ENCODE data around the gene NAT10. TPM values are rescaled to one million over a fixed set of nuclear protein-coding genes. Genes with fewer than 3 reads are reported as not detected.

The NAT10 gene
- total RNA-seq, 1 donor from 2014 or later = 64.5 TPM

DNA sequence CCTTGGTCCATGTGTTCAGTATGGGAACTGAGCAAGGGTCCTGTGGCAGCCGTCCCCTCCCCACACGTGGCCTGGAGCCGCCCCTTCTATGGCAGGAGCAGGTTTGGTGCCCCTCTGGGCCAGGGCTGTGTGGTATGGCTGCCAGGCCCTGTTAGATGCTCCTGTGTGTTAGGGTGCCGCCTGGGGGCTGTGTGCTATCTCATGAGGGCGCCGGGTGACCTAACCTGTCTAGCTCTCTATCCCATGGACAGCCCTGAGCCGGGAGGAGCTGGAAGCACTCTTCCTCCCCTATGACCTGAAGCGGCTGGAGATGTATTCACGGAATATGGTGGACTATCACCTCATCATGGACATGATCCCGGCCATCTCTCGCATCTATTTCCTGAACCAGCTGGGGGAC, 34.7 kb downstream of the NAT10 start:
- DNase-seq (ENCODE audit: low spot score, unreplicated experiment) = no peak
- Mint-ChIP-seq H3K27me3 (no peaks in the 10 kb centered on the region), H3K27ac (no peak overlapping the region), H3K4me1 (ENCODE audit: low read depth) (no peaks in the 10 kb centered on the region), H3K9me3 (ENCODE audit: low read depth) (no peaks in the 10 kb centered on the region), H3K4me3 (ENCODE audit: low read depth) (no peak overlapping the region), H3K36me3 (ENCODE audit: insufficient read depth) (peaks cover 29% of the 10 kb centered on the region)
- TF ChIP-seq, protein P1, sequence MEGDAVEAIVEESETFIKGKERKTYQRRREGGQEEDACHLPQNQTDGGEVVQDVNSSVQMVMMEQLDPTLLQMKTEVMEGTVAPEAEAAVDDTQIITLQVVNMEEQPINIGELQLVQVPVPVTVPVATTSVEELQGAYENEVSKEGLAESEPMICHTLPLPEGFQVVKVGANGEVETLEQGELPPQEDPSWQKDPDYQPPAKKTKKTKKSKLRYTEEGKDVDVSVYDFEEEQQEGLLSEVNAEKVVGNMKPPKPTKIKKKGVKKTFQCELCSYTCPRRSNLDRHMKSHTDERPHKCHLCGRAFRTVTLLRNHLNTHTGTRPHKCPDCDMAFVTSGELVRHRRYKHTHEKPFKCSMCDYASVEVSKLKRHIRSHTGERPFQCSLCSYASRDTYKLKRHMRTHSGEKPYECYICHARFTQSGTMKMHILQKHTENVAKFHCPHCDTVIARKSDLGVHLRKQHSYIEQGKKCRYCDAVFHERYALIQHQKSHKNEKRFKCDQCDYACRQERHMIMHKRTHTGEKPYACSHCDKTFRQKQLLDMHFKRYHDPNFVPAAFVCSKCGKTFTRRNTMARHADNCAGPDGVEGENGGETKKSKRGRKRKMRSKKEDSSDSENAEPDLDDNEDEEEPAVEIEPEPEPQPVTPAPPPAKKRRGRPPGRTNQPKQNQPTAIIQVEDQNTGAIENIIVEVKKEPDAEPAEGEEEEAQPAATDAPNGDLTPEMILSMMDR (IDR thresholded peaks at IDR 0.05; ENCODE audit: unreplicated experiment) = no peak

DNA sequence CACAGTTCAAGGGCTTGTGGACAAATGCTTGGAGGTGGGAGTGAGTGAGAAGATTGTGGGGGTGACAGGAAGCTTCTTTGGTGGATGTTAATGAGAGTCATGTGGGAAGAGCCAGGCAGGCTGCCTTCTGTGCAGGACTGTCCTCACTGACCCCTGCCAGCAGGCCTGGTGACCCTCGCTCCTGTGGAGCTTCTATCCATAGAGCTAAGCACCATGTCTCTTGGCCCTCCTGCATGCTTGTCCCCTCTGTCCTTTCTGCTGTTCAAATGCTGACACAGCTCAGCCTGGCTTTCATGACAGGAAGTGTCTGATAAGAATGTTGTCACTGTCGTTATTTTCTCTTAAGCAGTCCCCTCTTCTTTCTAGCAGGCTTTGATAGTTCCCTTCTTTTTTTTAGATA, 37.6 kb downstream of the NAT10 start:
- TF ChIP-seq, protein P1 (IDR thresholded peaks at IDR 0.05; ENCODE audit: unreplicated experiment) = no peak
- H3K36me3 Mint-ChIP-seq (ENCODE audit: insufficient read depth) = peaks cover 30% of the 10 kb centered on the region
- H3K4me1 Mint-ChIP-seq (ENCODE audit: low read depth) = no peaks in the 10 kb centered on the region
- DNase-seq (ENCODE audit: low spot score, unreplicated experiment) = no peak
- no peaks in the 10 kb centered on the region for H3K27me3 Mint-ChIP-seq
- no peak overlapping the region for H3K27ac Mint-ChIP-seq
- no peaks in the 10 kb centered on the region for H3K9me3 Mint-ChIP-seq (ENCODE audit: low read depth)
- H3K4me3 Mint-ChIP-seq (ENCODE audit: low read depth) = no peak overlapping the region

DNA sequence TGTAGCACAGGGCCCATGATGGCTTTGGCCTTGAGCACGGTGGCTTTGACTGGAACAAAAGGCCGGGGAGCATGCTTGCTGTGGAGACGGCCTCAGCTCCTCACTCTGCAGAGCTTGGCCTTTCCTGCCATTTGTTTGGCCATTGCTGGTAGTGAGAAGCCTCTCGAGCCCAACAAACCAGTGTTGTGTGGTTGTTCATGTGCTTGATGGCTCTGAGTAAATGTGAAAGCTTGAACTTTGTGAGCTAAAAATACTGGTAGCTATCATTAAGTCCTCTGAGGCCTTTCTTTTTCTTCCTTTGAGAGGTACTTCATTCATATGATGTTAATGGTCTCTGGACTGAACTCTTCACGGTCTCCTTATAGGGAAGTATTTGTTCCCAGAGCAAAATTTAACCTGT, 39.6 kb downstream of the NAT10 start:
- TF ChIP-seq, protein P1 (IDR thresholded peaks at IDR 0.05; ENCODE audit: unreplicated experiment) = no peak

DNA sequence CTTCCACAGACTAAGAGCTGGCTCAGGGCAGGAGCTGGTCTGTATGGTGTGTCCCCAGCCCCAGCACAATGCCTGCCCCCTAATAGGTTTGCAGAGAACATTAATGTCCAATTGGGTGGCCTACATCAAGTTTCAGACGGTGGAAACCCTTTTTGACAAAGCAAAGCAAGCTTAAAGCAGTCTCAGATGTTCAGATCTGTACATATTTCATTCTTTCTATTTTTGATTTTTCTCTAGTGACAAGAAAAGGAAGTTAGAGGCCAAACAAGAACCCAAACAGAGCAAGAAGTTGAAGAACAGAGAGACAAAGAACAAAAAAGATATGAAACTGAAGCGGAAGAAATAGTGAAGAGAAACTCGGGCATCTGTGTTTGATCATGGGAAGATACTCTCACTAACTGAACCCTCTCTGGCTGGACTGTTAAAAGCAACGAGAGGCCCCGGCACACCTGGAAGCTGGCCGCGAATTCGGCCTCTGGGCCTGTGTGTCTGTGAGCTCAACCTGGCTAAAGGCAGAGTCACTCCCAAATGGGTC, 40.5 kb downstream of the NAT10 start:
- DNase-seq (ENCODE audit: low spot score, unreplicated experiment) = no peak

More for the DNA sequence above, 39.6 kb downstream of the NAT10 start:
- Mint-ChIP-seq H3K27ac (no peak overlapping the region), H3K27me3 (no peaks in the 10 kb centered on the region), H3K4me3 (ENCODE audit: low read depth) (no peak overlapping the region), H3K9me3 (ENCODE audit: low read depth) (no peaks in the 10 kb centered on the region), H3K36me3 (ENCODE audit: insufficient read depth) (peaks cover 28% of the 10 kb centered on the region), H3K4me1 (ENCODE audit: low read depth) (peaks cover 4% of the 10 kb centered on the region)
- DNase-seq (ENCODE audit: low spot score, unreplicated experiment) = no peak

DNA sequence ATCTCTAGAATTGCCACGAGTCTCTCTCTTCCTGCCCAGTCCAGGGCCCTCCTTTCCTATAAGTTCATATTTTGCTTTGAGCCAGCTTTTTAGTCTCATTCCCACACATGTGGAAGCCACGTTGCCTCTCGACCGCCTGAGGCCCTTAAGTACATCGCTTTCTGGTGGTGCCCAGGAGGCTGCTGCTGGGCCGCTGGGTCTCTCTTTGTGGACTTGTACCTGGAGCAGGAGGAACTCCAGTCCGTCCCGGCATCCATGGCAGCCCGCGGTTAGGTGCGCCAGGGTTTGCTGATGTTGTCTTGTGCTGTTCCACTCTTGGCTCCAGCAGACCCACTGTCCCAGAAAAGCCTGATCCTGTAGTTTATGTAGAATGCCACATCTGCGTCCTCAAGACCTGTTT, 41.0 kb downstream of the NAT10 start:
- no peak for DNase-seq (ENCODE audit: low spot score, unreplicated experiment)
- no peak overlapping the region for H3K4me3 Mint-ChIP-seq (ENCODE audit: low read depth)
- H3K4me1 Mint-ChIP-seq (ENCODE audit: low read depth) = peaks cover 4% of the 10 kb centered on the region
- H3K9me3 Mint-ChIP-seq (ENCODE audit: low read depth) = no peaks in the 10 kb centered on the region
- H3K27ac Mint-ChIP-seq = no peak overlapping the region
- TF ChIP-seq, protein P1 (IDR thresholded peaks at IDR 0.05; ENCODE audit: unreplicated experiment) = no peak
- H3K27me3 Mint-ChIP-seq = no peaks in the 10 kb centered on the region
- peaks cover 28% of the 10 kb centered on the region for H3K36me3 Mint-ChIP-seq (ENCODE audit: insufficient read depth)

More for the DNA sequence above, 40.5 kb downstream of the NAT10 start:
- Mint-ChIP-seq H3K36me3 (ENCODE audit: insufficient read depth) (peaks cover 28% of the 10 kb centered on the region), H3K27ac (no peak overlapping the region), H3K4me1 (ENCODE audit: low read depth) (peaks cover 4% of the 10 kb centered on the region), H3K9me3 (ENCODE audit: low read depth) (no peaks in the 10 kb centered on the region), H3K4me3 (ENCODE audit: low read depth) (no peak overlapping the region), H3K27me3 (no peaks in the 10 kb centered on the region)
- TF ChIP-seq, protein P1 (IDR thresholded peaks at IDR 0.05; ENCODE audit: unreplicated experiment) = no peak

All from progenitor cell of endocrine pancreas (in vitro differentiated cells).